WI38 (cell line): ENCODE measurements around the gene GLT6D1.

Source experiments
- H3K4me3 ChIP-seq: 2 replicates; pipeline ENCODE4 v1.5.1; 2011; ENCODE audit warnings: low read depth, mild to moderate bottlenecking, control low read depth, low read length
- TF ChIP-seq, protein P1 (sequence below): IDR thresholded peaks from 2 replicates; pipeline ENCODE4 v1.5.1; 2012; ENCODE audit warnings: low read depth, mild to moderate bottlenecking, control low read depth, low read length

GLT6D1 gene

DNA sequence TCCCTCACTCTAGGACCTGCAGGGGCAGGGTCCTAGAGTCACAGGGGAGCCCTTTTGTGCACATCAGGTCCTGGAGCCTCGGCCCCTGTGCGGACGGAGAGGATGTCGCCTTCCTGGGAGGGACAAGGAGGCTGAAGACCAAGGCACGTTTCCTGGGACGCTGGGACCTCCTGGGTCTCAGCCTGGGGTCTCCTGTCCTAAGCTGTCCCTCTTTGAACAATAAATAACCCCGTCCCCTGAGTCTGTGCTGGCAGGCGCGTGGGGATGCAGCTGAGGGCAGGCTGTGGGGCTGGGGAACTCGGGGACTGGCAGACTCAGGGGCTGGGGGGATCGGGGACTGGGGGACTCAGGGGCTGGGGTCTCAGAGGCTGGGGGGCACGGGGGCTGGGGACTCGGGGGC is 46.7 kb downstream of the GLT6D1 start:
- TF ChIP-seq, protein P1, sequence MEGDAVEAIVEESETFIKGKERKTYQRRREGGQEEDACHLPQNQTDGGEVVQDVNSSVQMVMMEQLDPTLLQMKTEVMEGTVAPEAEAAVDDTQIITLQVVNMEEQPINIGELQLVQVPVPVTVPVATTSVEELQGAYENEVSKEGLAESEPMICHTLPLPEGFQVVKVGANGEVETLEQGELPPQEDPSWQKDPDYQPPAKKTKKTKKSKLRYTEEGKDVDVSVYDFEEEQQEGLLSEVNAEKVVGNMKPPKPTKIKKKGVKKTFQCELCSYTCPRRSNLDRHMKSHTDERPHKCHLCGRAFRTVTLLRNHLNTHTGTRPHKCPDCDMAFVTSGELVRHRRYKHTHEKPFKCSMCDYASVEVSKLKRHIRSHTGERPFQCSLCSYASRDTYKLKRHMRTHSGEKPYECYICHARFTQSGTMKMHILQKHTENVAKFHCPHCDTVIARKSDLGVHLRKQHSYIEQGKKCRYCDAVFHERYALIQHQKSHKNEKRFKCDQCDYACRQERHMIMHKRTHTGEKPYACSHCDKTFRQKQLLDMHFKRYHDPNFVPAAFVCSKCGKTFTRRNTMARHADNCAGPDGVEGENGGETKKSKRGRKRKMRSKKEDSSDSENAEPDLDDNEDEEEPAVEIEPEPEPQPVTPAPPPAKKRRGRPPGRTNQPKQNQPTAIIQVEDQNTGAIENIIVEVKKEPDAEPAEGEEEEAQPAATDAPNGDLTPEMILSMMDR: no peak

DNA sequence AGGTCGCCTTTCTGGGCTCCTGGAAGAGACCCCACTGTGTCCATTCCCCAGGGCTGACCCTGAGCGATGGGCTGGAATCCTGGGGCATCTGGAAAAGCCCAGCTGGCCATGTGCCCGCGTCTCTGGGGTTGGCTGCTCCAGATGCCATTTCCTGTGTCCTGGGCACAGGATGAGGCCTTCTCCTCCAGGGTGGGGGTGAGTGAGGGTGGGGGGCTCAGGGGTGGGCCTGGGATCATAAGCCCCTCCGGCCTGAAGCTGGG is 47.1 kb downstream of the GLT6D1 start:
- TF ChIP-seq, protein P1: no peak
- H3K4me3 ChIP-seq: no peak overlapping the region

More for the DNA sequence above, 46.7 kb downstream of the GLT6D1 start:
- no peak overlapping the region for H3K4me3 ChIP-seq

DNA sequence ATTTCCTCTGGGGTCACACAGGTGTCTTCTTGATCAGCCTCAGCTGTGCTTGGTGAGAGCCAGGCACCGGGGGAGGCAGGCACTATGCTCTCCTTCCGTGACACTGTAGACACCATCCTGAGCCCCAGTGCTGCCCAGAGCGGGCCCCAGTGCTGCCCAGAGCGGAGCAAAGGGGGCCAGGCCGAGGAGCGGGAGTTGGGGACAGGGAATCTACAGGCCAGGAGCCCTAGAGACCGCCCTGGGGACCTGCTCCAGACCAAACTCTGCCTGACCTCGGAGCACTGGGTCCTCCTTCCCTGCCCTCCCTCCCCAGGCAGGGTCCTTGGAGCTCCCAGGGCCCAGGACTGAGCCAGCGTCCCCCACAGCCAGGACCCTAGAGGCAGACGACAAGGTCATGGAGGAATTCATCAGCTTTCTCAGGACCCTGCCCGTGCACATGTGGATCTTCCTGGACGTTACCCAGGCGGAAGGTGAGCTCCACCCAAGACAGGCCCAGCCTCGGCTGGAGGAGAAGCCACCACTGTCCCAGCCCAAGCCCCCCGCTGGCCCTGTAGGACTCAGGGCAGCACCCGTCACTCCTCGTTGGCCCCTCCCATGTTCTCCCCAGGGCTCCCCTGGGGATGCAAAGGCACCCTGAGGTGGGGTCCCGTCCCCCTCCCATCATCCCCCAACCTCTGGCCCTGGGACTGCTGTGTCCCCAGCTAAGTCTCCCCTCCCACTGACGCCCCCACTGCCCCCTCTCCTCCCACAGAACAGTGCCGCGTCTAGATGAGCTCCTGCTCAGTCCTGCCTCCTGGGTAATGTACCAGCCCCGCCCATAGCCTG is 47.6 kb downstream of the GLT6D1 start:
- no peak overlapping the region for H3K4me3 ChIP-seq
- TF ChIP-seq, protein P1: no peak

DNA sequence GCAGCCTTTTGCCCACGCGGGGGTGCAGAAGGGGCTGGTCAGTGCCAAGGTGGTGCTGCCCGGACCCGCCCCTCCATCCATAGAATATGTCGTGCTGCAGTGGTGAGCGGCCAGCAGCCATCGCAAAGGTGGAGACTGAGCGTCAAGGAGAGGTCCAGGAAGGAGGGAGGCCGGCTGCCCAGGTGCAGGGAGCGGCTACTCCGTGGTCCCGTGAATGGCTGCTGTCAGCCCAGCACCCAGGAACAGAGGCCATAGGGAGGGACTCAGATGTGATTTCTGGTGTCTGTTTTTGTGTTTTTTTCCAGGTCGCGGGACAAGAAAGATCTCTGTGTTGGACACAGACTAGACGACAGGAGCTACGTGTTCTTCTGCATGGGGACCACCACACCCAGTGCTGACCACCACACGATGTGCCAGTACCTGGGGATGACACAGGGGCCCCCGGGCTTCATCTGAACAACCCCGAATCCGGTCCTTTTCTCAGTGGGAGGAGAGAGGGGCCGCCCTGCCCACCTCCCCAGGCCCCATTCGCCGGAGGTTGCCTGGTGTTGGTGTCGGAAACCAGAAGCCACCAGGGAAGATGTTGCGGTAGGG is 48.8 kb downstream of the GLT6D1 start:
- TF ChIP-seq, protein P1: no peak
- H3K4me3 ChIP-seq: no peak overlapping the region

DNA sequence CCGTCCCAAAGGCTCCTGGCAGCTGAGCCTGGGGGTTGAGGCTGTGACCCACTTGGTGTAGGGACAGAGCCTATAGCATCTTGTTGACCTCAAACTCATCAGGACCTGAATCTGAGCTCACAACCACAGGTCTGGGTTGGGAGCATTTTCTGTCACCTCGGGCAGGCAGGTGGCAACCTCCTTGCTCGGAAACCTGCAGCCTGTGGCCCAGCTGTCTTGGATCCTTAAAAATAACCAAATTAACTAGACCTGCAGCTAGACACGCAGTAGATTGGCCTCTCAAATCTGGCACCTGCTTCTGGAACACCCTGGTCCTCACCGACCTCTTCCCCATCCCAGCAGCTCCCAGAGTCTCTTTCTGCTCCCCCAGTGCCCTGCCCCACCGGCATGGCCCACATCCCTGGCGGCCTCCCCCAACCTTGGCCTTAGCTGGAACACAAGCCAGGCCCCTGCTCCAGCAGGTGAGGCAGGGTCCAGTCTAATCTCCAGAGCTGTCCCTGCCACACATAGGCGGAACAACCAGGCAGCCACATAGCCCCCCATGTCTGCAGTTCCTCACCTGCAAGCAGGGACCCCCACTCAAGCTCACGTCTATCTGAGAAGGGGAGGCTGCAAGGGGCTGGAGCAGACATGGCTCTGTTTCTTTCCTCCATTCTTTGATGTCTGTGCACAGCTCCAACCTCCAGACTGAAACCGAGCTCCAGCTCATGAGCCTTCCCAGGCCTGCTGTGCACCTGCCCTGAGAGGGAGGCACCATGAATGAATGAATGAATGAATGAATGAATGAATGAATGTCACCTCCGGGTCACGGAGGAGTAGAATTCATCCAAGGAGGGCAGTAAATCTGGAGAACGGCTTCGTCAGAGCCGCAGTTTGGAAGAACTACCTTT is 49.5 kb downstream of the GLT6D1 start:
- TF ChIP-seq, protein P1: no peak
- H3K4me3 ChIP-seq: no peak overlapping the region

DNA sequence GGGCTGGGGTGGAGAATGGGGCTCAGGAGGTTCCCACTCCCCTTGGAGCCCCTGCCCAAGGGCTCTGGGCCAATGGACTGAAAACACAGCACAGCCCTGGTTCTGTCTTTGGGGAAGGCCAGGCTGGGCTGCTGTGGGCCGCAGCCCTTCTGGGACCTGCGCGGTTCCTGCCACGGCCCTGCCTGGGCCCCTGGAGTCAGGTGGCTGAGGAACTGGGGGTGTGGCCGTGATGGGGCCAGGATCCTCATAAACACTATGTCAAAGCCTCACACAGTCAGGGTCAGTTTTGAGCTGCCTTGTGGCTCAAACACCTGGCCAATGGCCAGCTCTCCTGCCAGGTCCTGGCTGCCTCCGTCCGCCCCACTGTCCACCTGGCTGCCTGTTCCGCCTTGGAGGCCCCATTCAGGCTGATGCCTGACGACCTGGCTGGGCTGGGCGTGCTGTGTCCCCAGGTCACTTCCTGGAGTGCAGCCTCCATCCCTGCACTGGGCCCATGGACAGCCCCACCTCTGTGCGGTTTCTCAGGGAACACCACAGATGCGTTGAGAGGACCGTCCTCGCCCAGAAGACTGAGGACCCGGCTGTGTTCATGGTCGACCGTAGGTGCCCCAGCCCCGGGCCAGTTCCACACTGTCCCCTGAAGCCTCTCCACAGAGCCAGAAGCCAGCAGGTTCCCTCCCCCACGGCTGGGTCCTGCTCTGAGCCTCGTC is 50.3 kb downstream of the GLT6D1 start:
- TF ChIP-seq, protein P1: no peak
- H3K4me3 ChIP-seq: no peak overlapping the region
